ENCODE results near the gene ARL11. TPM values are rescaled to one million over a fixed set of nuclear protein-coding genes. Genes with fewer than 3 reads are reported as not detected.
A peak's percentile ranks its signal among the peaks of the same experiment; 100 is the strongest.

ARL11 gene
- total RNA-seq, 1 donor from 2014 or later: under 0.01 TPM

DNA sequence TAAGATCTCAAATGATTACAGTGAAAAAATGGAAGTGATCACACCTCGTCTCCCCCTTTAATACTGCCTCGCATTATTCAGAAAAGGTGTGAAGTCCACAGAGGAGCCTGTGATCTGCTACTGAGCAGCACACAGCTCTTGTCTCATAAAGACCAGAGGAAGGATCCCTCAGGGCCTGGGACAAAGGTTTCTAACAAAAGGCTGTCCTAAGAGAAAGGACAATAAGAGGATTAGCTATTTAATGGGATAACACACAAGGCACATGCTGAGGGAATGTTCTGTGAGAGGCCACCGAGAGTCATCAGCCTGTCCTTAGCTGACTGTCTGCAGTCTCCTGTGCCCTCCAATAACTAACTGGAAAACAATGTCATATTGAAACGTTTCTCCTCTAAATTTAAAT lies 36.3 kb downstream of the ARL11 start:
- no peaks in the 10 kb centered on the region for H3K9me3 ChIP-seq (ENCODE audit: control insufficient read depth in 3 of 3, low read length in 3 of 3)
- no peak overlapping the region for H3K4me3 ChIP-seq (ENCODE audit: low read length in 3 of 3)
- H3K4me1 ChIP-seq (ENCODE audit: control insufficient read depth in 3 of 3, insufficient read depth in 3 of 3, low read length in 3 of 3): peaks cover 2 to 5% (median 4%) of the 10 kb centered on the region in 3 donors
- H3K27ac ChIP-seq (ENCODE audit: low read depth, low read length): no peak overlapping the region
- no peaks in the 10 kb centered on the region for H3K27me3 ChIP-seq (ENCODE audit: control insufficient read depth in 3 of 3, insufficient read depth in 3 of 3, low read length in 3 of 3)
- peaks cover 11 to 32% (median 18%) of the 10 kb centered on the region in 3 donors for H3K36me3 ChIP-seq (ENCODE audit: control insufficient read depth in 3 of 3, insufficient read depth in 3 of 3, low read length in 3 of 3)
- H3K9ac ChIP-seq (ENCODE audit: low read depth in 1 of 3, low read length in 3 of 3): no peak overlapping the region

DNA sequence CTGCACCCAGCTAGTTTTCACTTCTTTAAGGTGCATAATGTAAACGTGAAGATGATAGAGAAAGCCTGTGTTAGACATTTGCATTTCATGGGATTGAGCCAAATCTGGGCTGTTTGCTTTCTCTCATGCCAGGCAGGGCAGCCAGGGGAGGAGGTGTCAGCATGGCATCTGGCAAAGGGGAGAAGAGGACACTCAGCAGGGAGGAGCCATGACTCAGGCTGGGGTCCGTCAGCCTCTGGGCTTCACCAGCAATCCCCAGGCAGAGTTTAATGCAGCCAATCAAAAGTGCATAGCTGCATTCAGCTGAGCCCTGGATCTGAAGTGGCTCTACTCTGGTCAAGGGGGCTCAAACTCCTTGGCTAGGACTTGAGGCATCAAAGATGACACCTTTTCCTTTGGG lies 39.5 kb downstream of the ARL11 start:
- Histone ChIP-seq H3K27me3 (ENCODE audit: control insufficient read depth in 3 of 3, insufficient read depth in 3 of 3, low read length in 3 of 3) (no peaks in the 10 kb centered on the region), H3K4me3 (ENCODE audit: low read length in 3 of 3) (no peak overlapping the region), H3K9me3 (ENCODE audit: control insufficient read depth in 3 of 3, low read length in 3 of 3) (no peaks in the 10 kb centered on the region), H3K9ac (ENCODE audit: low read depth in 1 of 3, low read length in 3 of 3) (no peak overlapping the region), H3K27ac (ENCODE audit: low read depth, low read length) (no peak overlapping the region), H3K4me1 (ENCODE audit: control insufficient read depth in 3 of 3, insufficient read depth in 3 of 3, low read length in 3 of 3) (peaks cover 0 to 6% (median 0%) of the 10 kb centered on the region in 3 donors), H3K36me3 (ENCODE audit: control insufficient read depth in 3 of 3, insufficient read depth in 3 of 3, low read length in 3 of 3) (peaks cover 9 to 21% (median 15%) of the 10 kb centered on the region in 3 donors)

DNA sequence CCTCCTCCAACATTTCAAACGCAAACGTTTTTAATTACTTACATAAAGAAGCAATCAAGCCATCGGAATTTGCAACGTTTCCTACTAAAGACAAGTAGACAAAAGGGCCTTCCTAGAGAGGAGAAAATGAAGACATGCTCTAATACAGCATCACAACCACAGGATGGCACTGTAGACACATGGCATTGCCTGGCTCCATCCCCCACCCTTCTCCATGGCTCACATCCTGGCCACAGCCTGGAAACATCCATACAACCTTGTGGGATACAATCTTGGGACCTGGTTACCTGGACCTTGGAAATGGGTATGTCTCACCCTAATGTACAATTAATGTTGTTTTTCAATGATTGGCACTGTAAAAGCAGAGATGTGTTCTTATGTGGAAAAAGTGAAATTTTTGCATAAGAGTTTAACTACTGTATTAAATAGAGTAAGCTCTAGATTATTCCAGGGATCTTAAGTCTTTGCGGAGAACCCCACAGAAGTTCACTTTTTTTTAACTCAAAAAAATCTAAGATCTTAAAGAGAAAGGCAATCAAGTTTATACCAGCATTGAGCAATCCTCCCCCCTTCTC lies 41.5 kb downstream of the ARL11 start:
- H3K4me3 ChIP-seq (ENCODE audit: low read length in 3 of 3): no peak overlapping the region
- no peaks in the 10 kb centered on the region for H3K9me3 ChIP-seq (ENCODE audit: control insufficient read depth in 3 of 3, low read length in 3 of 3)
- no peak overlapping the region for H3K27ac ChIP-seq (ENCODE audit: low read depth, low read length)
- H3K27me3 ChIP-seq (ENCODE audit: control insufficient read depth in 3 of 3, insufficient read depth in 3 of 3, low read length in 3 of 3): no peaks in the 10 kb centered on the region
- no peak overlapping the region for H3K9ac ChIP-seq (ENCODE audit: low read depth in 1 of 3, low read length in 3 of 3)
- peaks cover 9 to 18% (median 17%) of the 10 kb centered on the region in 3 donors for H3K36me3 ChIP-seq (ENCODE audit: control insufficient read depth in 3 of 3, insufficient read depth in 3 of 3, low read length in 3 of 3)
- H3K4me1 ChIP-seq (ENCODE audit: control insufficient read depth in 3 of 3, insufficient read depth in 3 of 3, low read length in 3 of 3): peaks cover 0 to 6% (median 0%) of the 10 kb centered on the region in 3 donors

DNA sequence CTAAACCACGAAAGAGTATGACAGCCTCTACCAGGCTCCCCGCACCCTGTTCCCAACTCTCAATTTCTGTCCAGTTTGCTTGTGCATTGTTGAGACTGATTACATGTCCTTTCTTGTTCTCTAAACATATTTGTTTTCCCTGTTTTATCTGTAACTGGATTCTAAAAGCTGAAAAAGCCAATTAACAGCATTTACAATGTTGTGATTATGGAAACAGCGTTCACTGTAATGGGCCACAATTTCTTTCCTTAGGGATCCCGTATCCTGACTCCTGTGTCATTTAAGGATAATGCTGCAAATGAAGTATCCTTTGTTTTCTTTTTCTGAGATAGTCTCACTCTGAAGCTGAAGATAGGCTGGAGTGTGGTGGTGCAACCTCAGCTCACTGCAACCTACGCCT lies 42.5 kb downstream of the ARL11 start:
- Histone ChIP-seq H3K4me3 (ENCODE audit: low read length in 3 of 3) (no peak overlapping the region), H3K27me3 (ENCODE audit: control insufficient read depth in 3 of 3, insufficient read depth in 3 of 3, low read length in 3 of 3) (no peaks in the 10 kb centered on the region), H3K4me1 (ENCODE audit: control insufficient read depth in 3 of 3, insufficient read depth in 3 of 3, low read length in 3 of 3) (peaks cover 0 to 6% (median 0%) of the 10 kb centered on the region in 3 donors), H3K9ac (ENCODE audit: low read depth in 1 of 3, low read length in 3 of 3) (peak overlapping the region in 1 of 3 donors; percentile 33), H3K27ac (ENCODE audit: low read depth, low read length) (no peak overlapping the region), H3K9me3 (ENCODE audit: control insufficient read depth in 3 of 3, low read length in 3 of 3) (no peaks in the 10 kb centered on the region), H3K36me3 (ENCODE audit: control insufficient read depth in 3 of 3, insufficient read depth in 3 of 3, low read length in 3 of 3) (peaks cover 9 to 19% (median 17%) of the 10 kb centered on the region in 3 donors)

DNA sequence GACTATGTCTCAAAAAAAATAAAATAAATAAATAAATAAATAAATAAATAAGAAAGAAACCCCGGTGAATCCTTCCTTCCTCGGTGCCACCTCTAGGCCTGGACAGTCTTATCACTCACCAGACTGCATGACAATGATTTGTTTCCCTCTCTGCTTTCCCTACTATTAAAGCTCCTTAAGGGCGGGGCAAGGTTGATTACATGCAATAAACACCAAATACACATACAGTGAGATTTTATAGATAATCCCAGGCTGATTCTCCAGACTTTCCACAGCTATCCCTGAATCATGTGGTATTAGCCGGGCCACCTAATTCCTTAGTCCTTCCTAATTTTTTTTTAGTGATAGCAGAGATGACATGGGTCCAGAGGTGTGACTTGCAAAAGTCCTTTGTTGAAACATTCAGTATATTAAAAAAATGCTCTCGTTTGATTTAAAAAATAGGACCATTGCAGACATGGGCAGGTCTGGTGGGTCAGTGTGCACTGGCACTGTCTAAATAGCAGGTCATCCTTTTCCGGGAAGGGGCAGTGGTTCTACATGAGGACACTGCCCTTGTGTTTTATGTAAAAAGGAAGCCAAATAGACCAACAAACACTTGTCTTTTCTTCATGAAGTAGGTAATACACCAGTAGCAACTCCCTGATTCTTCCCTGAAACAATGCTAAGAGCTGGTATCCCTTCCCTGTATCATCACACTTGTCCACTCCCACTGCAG lies 48.4 kb downstream of the ARL11 start:
- Histone ChIP-seq H3K27me3 (ENCODE audit: control insufficient read depth in 3 of 3, insufficient read depth in 3 of 3, low read length in 3 of 3) (no peaks in the 10 kb centered on the region), H3K27ac (ENCODE audit: low read depth, low read length) (no peak overlapping the region), H3K36me3 (ENCODE audit: control insufficient read depth in 3 of 3, insufficient read depth in 3 of 3, low read length in 3 of 3) (peaks cover 0 to 6% (median 3%) of the 10 kb centered on the region in 3 donors), H3K9ac (ENCODE audit: low read depth in 1 of 3, low read length in 3 of 3) (no peak overlapping the region), H3K4me1 (ENCODE audit: control insufficient read depth in 3 of 3, insufficient read depth in 3 of 3, low read length in 3 of 3) (no peaks in the 10 kb centered on the region), H3K9me3 (ENCODE audit: control insufficient read depth in 3 of 3, low read length in 3 of 3) (no peaks in the 10 kb centered on the region), H3K4me3 (ENCODE audit: low read length in 3 of 3) (no peak overlapping the region)

DNA sequence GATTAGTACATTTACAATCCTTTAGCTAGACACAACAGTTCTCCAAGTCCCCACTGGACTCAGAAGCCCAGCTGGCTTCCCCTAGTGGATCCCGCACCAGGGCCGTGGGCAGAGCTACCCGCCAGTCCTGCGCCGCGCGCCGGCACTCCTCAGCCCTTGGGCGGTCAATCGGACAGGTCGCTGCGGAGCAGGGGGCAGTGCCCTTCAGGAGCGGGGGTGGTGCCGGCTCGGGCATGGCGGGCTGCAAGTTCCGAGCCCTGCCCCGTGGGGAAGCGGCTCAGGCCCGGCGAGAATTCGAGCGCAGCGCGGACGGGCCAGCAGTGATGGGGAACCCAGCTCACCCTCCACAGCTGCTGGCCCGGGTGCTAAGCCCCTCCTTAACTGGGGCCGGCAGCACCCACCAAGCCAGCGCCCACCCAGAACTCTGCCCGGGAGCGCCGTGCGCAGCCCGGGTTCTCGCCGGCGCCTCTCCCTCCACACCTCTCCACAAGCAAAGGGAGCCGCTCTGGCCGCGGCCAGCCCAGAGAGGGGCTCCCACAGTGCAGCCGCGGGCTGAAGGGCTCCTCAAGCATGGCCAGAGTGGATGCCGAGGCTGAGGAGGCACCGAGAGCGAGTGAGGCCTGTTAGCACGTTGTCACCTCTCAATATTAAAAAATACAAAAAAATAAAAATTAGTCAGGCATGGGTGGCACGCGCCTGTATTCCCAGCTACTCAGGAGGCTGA lies 50.0 kb downstream of the ARL11 start:
- peaks cover 0 to 6% (median 3%) of the 10 kb centered on the region in 3 donors for H3K36me3 ChIP-seq (ENCODE audit: control insufficient read depth in 3 of 3, insufficient read depth in 3 of 3, low read length in 3 of 3)
- peaks cover 0 to 7% (median 2%) of the 10 kb centered on the region in 3 donors for H3K4me1 ChIP-seq (ENCODE audit: control insufficient read depth in 3 of 3, insufficient read depth in 3 of 3, low read length in 3 of 3)
- no peak overlapping the region for H3K9ac ChIP-seq (ENCODE audit: low read depth in 1 of 3, low read length in 3 of 3)
- no peaks in the 10 kb centered on the region for H3K27me3 ChIP-seq (ENCODE audit: control insufficient read depth in 3 of 3, insufficient read depth in 3 of 3, low read length in 3 of 3)
- H3K9me3 ChIP-seq (ENCODE audit: control insufficient read depth in 3 of 3, low read length in 3 of 3): no peaks in the 10 kb centered on the region
- no peak overlapping the region for H3K4me3 ChIP-seq (ENCODE audit: low read length in 3 of 3)
- H3K27ac ChIP-seq (ENCODE audit: low read depth, low read length): no peak overlapping the region

DNA sequence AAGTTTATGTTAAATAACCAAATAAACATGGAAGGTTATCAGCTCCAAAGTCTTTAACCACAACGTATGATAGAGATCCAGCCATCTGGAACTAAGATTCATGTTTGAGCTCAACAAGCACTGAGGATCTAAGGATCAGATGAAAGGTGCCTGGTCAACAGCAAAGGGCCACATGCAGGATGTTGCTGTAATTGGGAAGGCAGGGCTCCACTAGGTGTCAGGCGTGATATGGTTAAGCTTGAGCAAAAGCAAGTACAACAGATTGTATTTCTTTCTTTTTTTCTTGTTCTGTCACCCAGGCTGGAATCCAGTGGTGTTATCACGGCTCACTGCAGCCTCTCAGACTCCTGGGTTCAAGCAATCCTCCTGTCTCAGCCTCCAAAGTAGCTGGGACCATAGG lies 50.9 kb downstream of the ARL11 start:
- H3K36me3 ChIP-seq (ENCODE audit: control insufficient read depth in 3 of 3, insufficient read depth in 3 of 3, low read length in 3 of 3): peaks cover 0 to 6% (median 3%) of the 10 kb centered on the region in 3 donors
- peak overlapping the region in 1 of 3 donors; percentile 43 for H3K9ac ChIP-seq (ENCODE audit: low read depth in 1 of 3, low read length in 3 of 3)
- H3K27ac ChIP-seq (ENCODE audit: low read depth, low read length): no peak overlapping the region
- H3K27me3 ChIP-seq (ENCODE audit: control insufficient read depth in 3 of 3, insufficient read depth in 3 of 3, low read length in 3 of 3): no peaks in the 10 kb centered on the region
- H3K4me1 ChIP-seq (ENCODE audit: control insufficient read depth in 3 of 3, insufficient read depth in 3 of 3, low read length in 3 of 3): peaks cover 0 to 7% (median 2%) of the 10 kb centered on the region in 3 donors
- H3K4me3 ChIP-seq (ENCODE audit: low read length in 3 of 3): no peak overlapping the region
- no peaks in the 10 kb centered on the region for H3K9me3 ChIP-seq (ENCODE audit: control insufficient read depth in 3 of 3, low read length in 3 of 3)

DNA sequence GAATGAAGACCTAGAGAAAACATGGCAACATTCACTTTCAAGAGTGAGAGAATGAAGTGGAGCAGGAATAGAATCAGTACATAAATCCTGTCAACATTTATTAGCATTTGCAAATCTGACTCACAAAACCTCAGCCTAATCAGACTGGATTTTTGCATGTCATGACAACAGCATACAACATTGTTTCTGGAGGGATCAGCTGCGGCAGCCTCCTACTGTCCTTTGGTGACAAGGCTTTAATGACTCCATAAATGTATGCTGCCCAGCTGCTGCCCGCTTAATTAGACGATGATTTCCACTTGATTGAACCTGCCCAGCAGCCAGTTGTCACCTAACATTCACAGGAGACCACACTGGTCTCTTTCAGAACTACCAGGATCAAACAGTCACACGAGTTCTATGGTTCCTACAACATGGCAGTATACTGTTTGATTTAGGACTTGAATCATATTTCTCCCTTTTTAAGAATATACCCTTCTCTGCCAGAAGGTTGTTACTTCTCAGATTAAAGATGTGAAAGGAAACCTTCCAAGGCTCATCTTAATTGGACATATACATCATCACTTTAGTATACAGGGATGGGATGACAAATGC lies 53.6 kb downstream of the ARL11 start:
- Histone ChIP-seq H3K4me1 (ENCODE audit: control insufficient read depth in 3 of 3, insufficient read depth in 3 of 3, low read length in 3 of 3) (peaks cover 0 to 7% (median 2%) of the 10 kb centered on the region in 3 donors), H3K27me3 (ENCODE audit: control insufficient read depth in 3 of 3, insufficient read depth in 3 of 3, low read length in 3 of 3) (no peaks in the 10 kb centered on the region), H3K4me3 (ENCODE audit: low read length in 3 of 3) (no peak overlapping the region), H3K27ac (ENCODE audit: low read depth, low read length) (no peak overlapping the region), H3K36me3 (ENCODE audit: control insufficient read depth in 3 of 3, insufficient read depth in 3 of 3, low read length in 3 of 3) (peaks cover 0 to 5% (median 2%) of the 10 kb centered on the region in 3 donors), H3K9ac (ENCODE audit: low read depth in 1 of 3, low read length in 3 of 3) (no peak overlapping the region), H3K9me3 (ENCODE audit: control insufficient read depth in 3 of 3, low read length in 3 of 3) (no peaks in the 10 kb centered on the region)
